GM19438 (cell line): Measurements from ENCODE around the gene EFCAB5.
"Not testable (repeated sequence)": the region's sequence is repeated elsewhere in the genome, so short reads cannot be mapped to it uniquely, and the experiment has no call there.

ENCODE experiments used
- ATAC-seq: cut with Tn5 transposase; IDR thresholded peaks from one replicate; pipeline ENCODE4 v1.9.1; 2021; ENCODE audit warnings: low read depth; ENCODE audit not compliant: unreplicated experiment

The EFCAB5 gene

GRCh38 chr17:29941334-29941733 lies at the start of gene EFCAB5:
Gene EFCAB5, plus strand, starts transcription at chr17:29941634. Its CDS starts 163 bp downstream, at chr17:29941797.
- no peak for ATAC-seq

GRCh38 chr17:29892201-29892600 lies 49.2 kb upstream of the EFCAB5 start:
- no peak for ATAC-seq

GRCh38 chr17:29897136-29897535 lies 44.3 kb upstream of the EFCAB5 start:
- ATAC-seq: not testable (repeated sequence)

DNA sequence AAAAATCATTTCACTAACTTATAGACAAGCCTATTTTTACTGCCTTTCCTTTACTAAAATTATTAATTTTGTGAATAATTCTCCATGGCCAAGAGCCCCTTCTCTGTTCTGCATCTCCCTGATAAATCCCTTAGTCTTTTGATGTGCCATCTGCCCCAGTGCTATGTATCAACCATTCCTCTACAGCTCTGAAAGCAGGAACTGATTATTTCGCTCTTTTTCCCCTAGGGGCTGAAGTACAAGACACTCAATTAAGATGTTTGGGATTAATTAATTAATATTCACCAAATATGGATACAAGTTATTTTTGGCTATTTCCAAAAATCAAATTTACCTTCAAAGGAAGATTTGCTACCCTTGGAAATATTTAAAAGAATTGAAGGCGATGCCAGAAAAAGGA lies 38.0 kb upstream of the EFCAB5 start:
- no peak for ATAC-seq

DNA sequence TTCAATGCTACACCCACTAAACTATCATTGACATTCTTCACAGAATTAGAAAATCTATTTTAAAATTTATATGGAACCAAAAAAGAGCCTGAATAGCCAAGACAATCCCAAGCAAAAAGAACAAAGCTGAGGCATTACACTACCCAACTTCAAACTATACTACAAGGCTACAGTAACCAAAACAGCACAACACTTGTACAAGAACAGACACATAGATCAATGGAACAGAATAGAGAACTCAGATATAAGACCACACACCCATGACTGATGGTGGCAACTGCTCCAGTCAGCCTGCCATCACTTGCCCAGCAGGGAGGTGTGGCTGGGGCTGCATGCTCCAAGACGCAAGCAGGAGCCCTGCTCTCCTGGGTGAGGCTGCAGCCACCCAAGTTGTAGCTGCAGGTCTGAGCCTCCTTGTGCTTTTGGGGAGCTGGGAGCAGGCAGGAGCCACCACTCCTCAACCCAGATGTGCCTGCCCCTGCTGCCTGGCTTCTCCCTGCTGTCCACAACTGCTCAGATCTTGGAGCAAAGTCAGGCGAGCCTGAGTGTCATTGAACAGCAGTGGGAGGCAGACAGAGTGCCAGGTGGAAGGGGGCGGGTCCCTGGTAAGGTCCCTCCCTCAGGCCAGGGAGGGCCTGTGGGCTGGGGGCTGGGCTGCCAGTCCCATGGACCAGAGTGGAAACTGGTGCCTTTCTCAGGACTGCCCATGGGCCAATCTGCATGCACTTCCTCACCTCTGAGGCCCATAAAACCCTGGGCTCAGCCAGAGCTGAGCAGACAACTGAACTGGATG lies 36.2 kb upstream of the EFCAB5 start:
- ATAC-seq: no peak

DNA sequence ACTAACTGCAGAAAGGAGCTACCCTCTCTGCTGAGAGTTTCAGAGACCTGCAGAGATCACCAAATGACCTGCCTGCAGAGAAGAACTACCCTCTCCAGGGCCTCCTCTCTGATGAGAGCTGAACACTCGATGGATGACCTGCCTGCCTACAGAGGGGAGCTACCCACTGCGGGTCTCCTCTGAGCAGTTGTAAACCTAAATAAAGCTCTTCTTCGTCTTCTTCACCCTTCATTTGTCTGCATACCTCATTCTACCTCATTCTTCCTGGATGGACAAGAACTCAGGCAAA lies 35.6 kb upstream of the EFCAB5 start:
- no peak for ATAC-seq

- ATAC-seq: no peak
These were observed 34.5 kb upstream of the EFCAB5 start for GRCh38 chr17:29906969-29907368.

- ATAC-seq: no peak
These were observed 32.0 kb upstream of the EFCAB5 start for GRCh38 chr17:29909236-29910003.

- ATAC-seq: no peak
These were observed 29.7 kb upstream of the EFCAB5 start for GRCh38 chr17:29911641-29912177.

DNA sequence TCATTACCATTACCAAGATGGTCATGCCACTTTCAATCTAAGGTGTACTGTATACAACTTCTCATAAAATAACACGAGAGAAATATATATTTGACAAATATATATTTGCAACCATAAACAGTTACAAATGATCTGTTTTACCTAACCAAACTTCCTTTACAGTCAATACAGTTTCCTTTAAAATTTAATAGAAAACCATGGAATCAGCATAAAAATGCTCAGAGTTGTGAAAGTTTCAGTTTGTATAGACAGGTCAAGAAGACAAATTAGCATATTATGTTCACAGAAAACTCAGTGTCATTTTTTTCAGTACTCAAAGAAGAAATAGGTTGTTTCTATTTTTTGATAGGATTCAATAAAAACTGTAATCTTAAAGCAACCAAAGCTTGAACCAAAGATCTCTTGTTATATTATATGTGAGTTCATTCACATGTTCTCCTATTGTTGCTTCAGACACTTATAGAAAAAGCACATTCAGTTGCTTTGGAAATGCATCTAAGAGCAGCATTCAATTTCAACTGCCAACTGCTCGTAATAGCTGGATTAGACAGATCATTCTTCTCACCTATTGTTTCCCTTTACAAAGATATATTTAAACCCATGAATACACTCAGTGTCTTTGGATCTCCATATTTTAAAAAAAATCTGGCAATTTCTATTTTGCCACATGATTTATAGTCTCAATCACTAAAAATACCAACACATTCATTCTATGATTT lies 26.5 kb upstream of the EFCAB5 start:
- no peak for ATAC-seq

DNA sequence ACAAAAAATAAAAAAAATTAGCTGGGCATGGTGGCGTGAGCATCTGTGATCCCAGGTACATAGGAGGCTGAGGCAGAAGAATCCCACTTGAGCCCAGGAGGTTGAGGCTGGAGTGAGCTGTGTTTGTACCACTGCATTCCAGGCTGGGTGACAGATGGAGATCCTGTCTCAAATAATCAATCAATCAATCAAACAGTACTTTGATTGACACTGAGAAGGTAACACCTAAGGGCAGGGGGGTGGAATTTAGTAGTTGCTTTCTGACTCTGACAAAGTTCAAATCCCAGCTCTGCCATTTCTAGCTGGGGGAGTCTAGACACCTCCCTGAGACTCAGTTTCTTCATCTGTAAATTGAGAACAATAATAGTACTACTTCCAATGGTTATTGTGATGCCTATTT lies 23.4 kb upstream of the EFCAB5 start:
- ATAC-seq: no peak

DNA sequence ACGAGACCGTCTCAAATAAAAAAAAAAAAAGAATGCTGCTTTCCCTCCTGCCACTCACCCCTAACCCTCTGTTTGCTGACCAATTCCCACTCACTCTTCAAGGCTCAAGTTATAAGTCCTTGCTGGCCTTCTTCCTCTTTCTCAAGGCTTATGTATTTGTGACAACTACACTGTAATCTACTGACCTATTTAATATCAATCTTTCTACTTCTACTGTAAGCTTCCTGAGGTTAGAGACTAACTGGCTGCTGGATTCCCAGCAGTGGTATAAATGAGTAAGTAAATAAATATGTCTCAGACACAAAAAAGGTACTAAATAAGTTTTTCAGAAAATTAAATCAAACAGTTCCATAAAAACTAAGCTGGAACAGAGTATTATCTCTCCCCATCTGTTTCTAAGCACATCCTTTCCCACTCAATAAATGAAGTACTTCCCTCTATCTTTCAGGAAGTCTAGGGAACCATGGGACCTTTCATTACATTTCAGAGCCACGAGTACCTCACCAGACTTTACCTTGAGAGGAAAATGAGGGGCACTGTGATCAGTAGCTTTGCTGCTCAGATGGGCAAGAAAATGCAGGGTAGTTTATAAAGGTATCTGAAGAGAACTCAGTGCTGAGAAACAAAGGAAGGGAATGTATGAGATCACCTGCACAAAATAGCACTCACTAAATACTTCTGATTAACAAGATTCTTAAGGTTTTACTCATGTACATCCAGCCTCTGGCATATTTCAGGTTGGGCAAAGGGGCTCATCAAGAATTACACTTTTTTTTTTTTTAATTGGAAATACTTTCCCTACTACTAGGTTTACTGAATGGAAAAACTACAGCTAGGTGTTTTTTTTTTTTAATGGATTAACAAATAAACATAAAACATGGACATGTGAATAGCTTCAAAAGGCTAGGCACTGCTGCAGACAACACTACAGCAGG lies 22.2 kb upstream of the EFCAB5 start:
- no peak for ATAC-seq

GRCh38 chr17:29924786-29925185 lies 16.6 kb upstream of the EFCAB5 start:
- ATAC-seq: no peak

- ATAC-seq: no peak
These were observed 13.9 kb upstream of the EFCAB5 start for GRCh38 chr17:29927546-29927945.

GRCh38 chr17:29929006-29929532 lies 12.4 kb upstream of the EFCAB5 start:
- no peak for ATAC-seq

- peak; percentile 56 for ATAC-seq
These were observed 11.7 kb upstream of the EFCAB5 start, which contains the start of gene SSH2 for GRCh38 chr17:29929533-29930408. Gene SSH2, minus strand, starts transcription at chr17:29930228. Its CDS starts 228 bp downstream, at chr17:29930000.

- ATAC-seq: no peak
These were observed 10.9 kb upstream of the EFCAB5 start for GRCh38 chr17:29930409-29931010.

GRCh38 chr17:29931231-29931932 lies 10.1 kb upstream of the EFCAB5 start:
- peak; percentile 55 for ATAC-seq
